Body of pancreas (tissue), 4 donors: ENCODE results near the gene GALNT5. TPM values are rescaled to one million over a fixed set of nuclear protein-coding genes. Genes with fewer than 3 reads are reported as not detected.

Source experiments
- ATAC-seq: fragments of 150-250 bp; one replicate; pipeline ENCODE4 v1.9.1; 2016
- DNase-seq, 4 donors: peaks; one replicate each; pipeline ENCODE4 v3.0.0-alpha.2; 2019
- H3K27ac ChIP-seq, 4 donors: fragments of 200-600 bp; sonication (generic); 1 replicate in 3 of 4; 2 replicates in 1 of 4; pipeline versions ENCODE4 v1.5.1 to v1.6.1; 2016 to 2019; ENCODE audit warnings: mild to moderate bottlenecking in 1 of 4, mixed read lengths in 1 of 4, moderate library complexity in 1 of 4
- H3K27me3 ChIP-seq, 2 donors: fragments of 200-600 bp; sonication (generic); one replicate each; pipeline ENCODE4 v1.6.0; 2016; ENCODE audit warnings: mild to moderate bottlenecking in 1 of 2
- H3K36me3 ChIP-seq, 2 donors: fragments of 200-600 bp; sonication (generic); replicated peaks in 1 of 2; 2 replicates each; pipeline ENCODE4 v1.5.1; 2016; ENCODE audit warnings: low read depth in 2 of 2; ENCODE audit not compliant: insufficient read depth in 1 of 2
- H3K4me1 ChIP-seq: fragments of 200-600 bp; sonication (generic); one replicate; pipeline ENCODE4 v1.6.0; 2016
- H3K4me3 ChIP-seq, 2 donors: fragments of 200-600 bp; sonication (generic); 1 replicate in 1 of 2; 2 replicates in 1 of 2; pipeline ENCODE4 v1.5.1; 2016 to 2019
- H3K9me3 ChIP-seq, 3 donors: fragments of 200-600 bp; sonication (generic); 1 replicate in 2 of 3; 2 replicates in 1 of 3; pipeline ENCODE4 v1.5.1; 2016
- POLR2A ChIP-seq, 3 donors: fragments of 450-650 bp; IDR thresholded peaks; one replicate each; pipeline ENCODE4 v1.6.1; 2016; ENCODE audit warnings: antibody characterized with exemption in 3 of 3, mild to moderate bottlenecking in 2 of 3
- WGBS, 2 donors: methylation state at CpG; one replicate each; pipeline ENCODE4 v1.1.5; 2017; 5-methylcytosine and 5-hydroxymethylcytosine counted together
- intact Hi-C: fragments of 100-400 bp; cut with DNase I; formaldehyde crosslinking; loops from one replicate; pipeline ENCODE4 v1.15.1; 2023
- total RNA-seq, 2 donors: library from RNA; depleted of rRNA; stranded (reverse); fragments of >200 nt; gene quantifications; one replicate each; pipeline ENCODE4 v1.1.0, GENCODE V29; 2016
- TF ChIP-seq, protein P1 (sequence below), 7 experiments: fragments of 450-650 bp in 4 of 7; fragments of 200-600 bp in 3 of 7; sonication (generic) in 3 of 7; IDR thresholded peaks; one replicate each; pipeline ENCODE4 v1.5.1; 2016 to 2019; ENCODE audit warnings: antibody characterized with exemption in 7 of 7

Gene GALNT5
- total RNA-seq, 2 donors from 2014 or later, result 3.1 TPM; not detected in 1

DNA sequence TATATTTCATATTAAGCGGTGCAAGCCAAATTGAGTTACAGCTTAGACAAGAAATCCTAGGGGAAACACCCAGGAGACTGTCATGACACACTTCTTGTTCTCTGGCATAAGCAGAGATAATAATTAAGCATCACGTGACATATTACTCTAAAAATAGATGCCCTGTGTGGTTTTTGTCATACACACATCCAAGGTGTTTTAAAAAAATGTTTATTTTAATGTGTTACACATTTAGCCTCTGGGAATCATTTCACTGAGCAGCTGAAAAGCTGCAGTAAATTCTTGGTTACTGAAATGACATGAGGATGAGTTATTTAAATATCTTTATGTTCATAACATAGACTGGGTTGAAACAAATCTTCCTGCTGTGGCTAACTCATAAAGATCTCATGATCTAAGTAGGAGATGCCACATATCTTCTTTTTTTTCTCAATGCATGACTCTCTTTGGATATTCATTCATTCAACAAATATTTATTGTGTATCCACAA lies 106.2 kb downstream of the GALNT5 start:
- no peak for ATAC-seq
- H3K36me3 ChIP-seq, result no peaks in the 10 kb centered on the region
- TF ChIP-seq POLR2A (IDR thresholded peaks at IDR 0.05), result no peak
- TF ChIP-seq, protein P1, sequence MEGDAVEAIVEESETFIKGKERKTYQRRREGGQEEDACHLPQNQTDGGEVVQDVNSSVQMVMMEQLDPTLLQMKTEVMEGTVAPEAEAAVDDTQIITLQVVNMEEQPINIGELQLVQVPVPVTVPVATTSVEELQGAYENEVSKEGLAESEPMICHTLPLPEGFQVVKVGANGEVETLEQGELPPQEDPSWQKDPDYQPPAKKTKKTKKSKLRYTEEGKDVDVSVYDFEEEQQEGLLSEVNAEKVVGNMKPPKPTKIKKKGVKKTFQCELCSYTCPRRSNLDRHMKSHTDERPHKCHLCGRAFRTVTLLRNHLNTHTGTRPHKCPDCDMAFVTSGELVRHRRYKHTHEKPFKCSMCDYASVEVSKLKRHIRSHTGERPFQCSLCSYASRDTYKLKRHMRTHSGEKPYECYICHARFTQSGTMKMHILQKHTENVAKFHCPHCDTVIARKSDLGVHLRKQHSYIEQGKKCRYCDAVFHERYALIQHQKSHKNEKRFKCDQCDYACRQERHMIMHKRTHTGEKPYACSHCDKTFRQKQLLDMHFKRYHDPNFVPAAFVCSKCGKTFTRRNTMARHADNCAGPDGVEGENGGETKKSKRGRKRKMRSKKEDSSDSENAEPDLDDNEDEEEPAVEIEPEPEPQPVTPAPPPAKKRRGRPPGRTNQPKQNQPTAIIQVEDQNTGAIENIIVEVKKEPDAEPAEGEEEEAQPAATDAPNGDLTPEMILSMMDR (IDR thresholded peaks at IDR 0.05), result no peak
- WGBS, 2 donors, result 42 to 55% methylated on average over 2 of the region's 2 CpGs
- intact Hi-C loops, result no loop called here
- H3K4me3 ChIP-seq, result no peak overlapping the region
- no peaks in the 10 kb centered on the region for H3K4me1 ChIP-seq
- no peak for DNase-seq
- no peak overlapping the region for H3K27ac ChIP-seq
- H3K27me3 ChIP-seq, result no peaks in the 10 kb centered on the region
- no peaks in the 10 kb centered on the region for H3K9me3 ChIP-seq

Other genes with a start within 250 kb of the GALNT5 start
- under 1 TPM in 1 of 2 donors, not detected in 1; 0.26 TPM for gene ERMN, start 68.1 kb downstream of the GALNT5 start, total RNA-seq
- 10 to 100 TPM in 1 of 2 donors, 1 to 10 TPM in 1; 5.6 to 10.6 TPM for gene CYTIP, start 186.4 kb downstream of the GALNT5 start, total RNA-seq